Body of pancreas (tissue), 4 donors: ENCODE data around the gene ATAD3C. TPM values are rescaled to one million over a fixed set of nuclear protein-coding genes. Genes with fewer than 3 reads are reported as not detected.
A peak's percentile ranks its signal among the peaks of the same experiment; 100 is the strongest.

Experiments used
- ATAC-seq: fragments of 150-250 bp; one replicate; pipeline ENCODE4 v1.9.1; 2016
- DNase-seq, 4 donors: peaks; one replicate each; pipeline ENCODE4 v3.0.0-alpha.2; 2019
- H3K27ac ChIP-seq, 4 donors: fragments of 200-600 bp; sonication (generic); 1 replicate in 3 of 4; 2 replicates in 1 of 4; pipeline versions ENCODE4 v1.5.1 to v1.6.1; 2016 to 2019; ENCODE audit warnings: mild to moderate bottlenecking in 1 of 4, mixed read lengths in 1 of 4, moderate library complexity in 1 of 4
- H3K27me3 ChIP-seq, 2 donors: fragments of 200-600 bp; sonication (generic); one replicate each; pipeline ENCODE4 v1.6.0; 2016; ENCODE audit warnings: mild to moderate bottlenecking in 1 of 2
- H3K36me3 ChIP-seq, 2 donors: fragments of 200-600 bp; sonication (generic); replicated peaks in 1 of 2; 2 replicates each; pipeline ENCODE4 v1.5.1; 2016; ENCODE audit warnings: low read depth in 2 of 2; ENCODE audit not compliant: insufficient read depth in 1 of 2
- H3K4me1 ChIP-seq: fragments of 200-600 bp; sonication (generic); one replicate; pipeline ENCODE4 v1.6.0; 2016
- H3K4me3 ChIP-seq, 2 donors: fragments of 200-600 bp; sonication (generic); 1 replicate in 1 of 2; 2 replicates in 1 of 2; pipeline ENCODE4 v1.5.1; 2016 to 2019
- H3K9me3 ChIP-seq, 3 donors: fragments of 200-600 bp; sonication (generic); 1 replicate in 2 of 3; 2 replicates in 1 of 3; pipeline ENCODE4 v1.5.1; 2016
- POLR2A ChIP-seq, 3 donors: fragments of 450-650 bp; IDR thresholded peaks; one replicate each; pipeline ENCODE4 v1.6.1; 2016; ENCODE audit warnings: antibody characterized with exemption in 3 of 3, mild to moderate bottlenecking in 2 of 3
- WGBS, 2 donors: methylation state at CpG; one replicate each; pipeline ENCODE4 v1.1.5; 2017; 5-methylcytosine and 5-hydroxymethylcytosine counted together
- intact Hi-C: fragments of 100-400 bp; cut with DNase I; formaldehyde crosslinking; loops from one replicate; pipeline ENCODE4 v1.15.1; 2023
- total RNA-seq, 2 donors: library from RNA; depleted of rRNA; stranded (reverse); fragments of >200 nt; gene quantifications; one replicate each; pipeline ENCODE4 v1.1.0, GENCODE V29; 2016
- TF ChIP-seq, protein P1 (sequence below), 7 experiments: fragments of 450-650 bp in 4 of 7; fragments of 200-600 bp in 3 of 7; sonication (generic) in 3 of 7; IDR thresholded peaks; one replicate each; pipeline ENCODE4 v1.5.1; 2016 to 2019; ENCODE audit warnings: antibody characterized with exemption in 7 of 7

Gene ATAD3C
- total RNA-seq, 2 donors from 2014 or later, result 1.6 to 2.3 TPM

DNA sequence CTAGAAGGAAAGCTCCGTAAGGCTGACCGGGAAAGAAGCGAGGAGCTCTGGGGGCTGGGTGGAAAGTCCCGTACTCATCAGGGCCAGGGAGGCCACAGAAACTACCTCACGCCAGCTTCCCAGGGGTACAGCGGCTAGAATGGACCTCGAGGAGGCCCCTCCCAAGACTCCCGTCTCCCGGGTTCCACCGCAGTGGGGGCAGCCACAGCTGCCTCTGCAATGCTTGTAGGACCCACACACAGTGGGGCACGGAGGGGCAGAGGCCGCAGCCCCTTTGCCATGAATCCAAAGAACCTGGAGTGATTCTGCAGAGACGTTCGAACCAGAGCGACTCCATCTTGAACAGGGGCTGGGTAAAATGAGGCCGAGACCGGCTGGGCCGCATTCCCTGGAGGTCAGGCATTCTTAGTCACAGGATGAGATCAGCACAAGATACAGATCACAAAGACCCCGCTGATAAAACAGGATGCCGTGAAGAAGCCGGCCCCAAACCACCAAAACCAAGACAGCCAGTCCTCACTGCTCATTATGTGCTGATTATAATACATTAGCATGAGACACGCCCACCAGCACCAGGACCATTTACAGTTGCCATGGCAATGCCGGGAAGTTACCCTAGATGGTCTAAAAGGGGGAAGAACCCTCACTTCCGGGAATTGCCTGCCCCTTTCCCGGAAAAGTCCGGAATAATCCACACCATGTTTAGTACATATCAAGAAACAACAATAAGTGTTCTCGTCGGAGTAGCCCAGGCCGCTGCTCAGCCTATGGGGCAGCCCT lies 26.8 kb upstream of the ATAD3C start:
- H3K4me1 ChIP-seq, result peaks cover 35% of the 10 kb centered on the region
- 74 to 77% methylated on average over 26 to 29 of the region's 29 CpGs for WGBS, 2 donors
- H3K9me3 ChIP-seq, result no peaks in the 10 kb centered on the region
- H3K27ac ChIP-seq, result peak overlapping the region in 1 of 4 donors; percentile 71
- no peaks in the 10 kb centered on the region for H3K36me3 ChIP-seq
- no peaks in the 10 kb centered on the region for H3K27me3 ChIP-seq
- no peak overlapping the region for H3K4me3 ChIP-seq
- DNase-seq (no peak), ATAC-seq (no peak)
- intact Hi-C loops, result no loop called here
- TF ChIP-seq, protein P1, sequence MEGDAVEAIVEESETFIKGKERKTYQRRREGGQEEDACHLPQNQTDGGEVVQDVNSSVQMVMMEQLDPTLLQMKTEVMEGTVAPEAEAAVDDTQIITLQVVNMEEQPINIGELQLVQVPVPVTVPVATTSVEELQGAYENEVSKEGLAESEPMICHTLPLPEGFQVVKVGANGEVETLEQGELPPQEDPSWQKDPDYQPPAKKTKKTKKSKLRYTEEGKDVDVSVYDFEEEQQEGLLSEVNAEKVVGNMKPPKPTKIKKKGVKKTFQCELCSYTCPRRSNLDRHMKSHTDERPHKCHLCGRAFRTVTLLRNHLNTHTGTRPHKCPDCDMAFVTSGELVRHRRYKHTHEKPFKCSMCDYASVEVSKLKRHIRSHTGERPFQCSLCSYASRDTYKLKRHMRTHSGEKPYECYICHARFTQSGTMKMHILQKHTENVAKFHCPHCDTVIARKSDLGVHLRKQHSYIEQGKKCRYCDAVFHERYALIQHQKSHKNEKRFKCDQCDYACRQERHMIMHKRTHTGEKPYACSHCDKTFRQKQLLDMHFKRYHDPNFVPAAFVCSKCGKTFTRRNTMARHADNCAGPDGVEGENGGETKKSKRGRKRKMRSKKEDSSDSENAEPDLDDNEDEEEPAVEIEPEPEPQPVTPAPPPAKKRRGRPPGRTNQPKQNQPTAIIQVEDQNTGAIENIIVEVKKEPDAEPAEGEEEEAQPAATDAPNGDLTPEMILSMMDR (IDR thresholded peaks at IDR 0.05), result no peak
- TF ChIP-seq POLR2A (IDR thresholded peaks at IDR 0.05), result no peak

DNA sequence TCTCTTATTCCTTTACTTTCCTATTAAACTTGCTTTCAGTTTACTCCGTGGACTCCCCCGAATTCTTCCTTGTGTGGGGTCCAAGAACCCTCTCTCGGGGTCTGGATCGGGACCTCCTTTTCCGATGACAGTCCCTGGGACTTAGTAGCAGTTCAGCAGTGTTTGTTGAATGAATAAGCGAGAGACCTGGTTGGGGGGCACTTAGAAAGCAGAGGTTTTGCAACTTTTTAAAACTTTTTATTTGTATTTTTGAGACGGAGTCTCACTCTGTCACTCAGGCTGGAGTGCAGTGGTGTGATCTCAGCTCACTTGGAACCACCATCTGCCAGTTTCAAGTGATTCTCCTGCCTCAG lies 26.3 kb upstream of the ATAD3C start:
- DNase-seq (no peak), ATAC-seq (no peak)
- intact Hi-C loops, result no loop called here
- H3K36me3 ChIP-seq, result no peaks in the 10 kb centered on the region
- H3K4me1 ChIP-seq, result peaks cover 31% of the 10 kb centered on the region
- H3K4me3 ChIP-seq, result no peak overlapping the region
- H3K9me3 ChIP-seq, result no peaks in the 10 kb centered on the region
- WGBS, 2 donors, result 92% methylated on average over 7 of the region's 7 CpGs
- TF ChIP-seq, protein P1 (IDR thresholded peaks at IDR 0.05), result no peak
- TF ChIP-seq POLR2A (IDR thresholded peaks at IDR 0.05), result no peak
- no peak overlapping the region for H3K27ac ChIP-seq
- H3K27me3 ChIP-seq, result no peaks in the 10 kb centered on the region

DNA sequence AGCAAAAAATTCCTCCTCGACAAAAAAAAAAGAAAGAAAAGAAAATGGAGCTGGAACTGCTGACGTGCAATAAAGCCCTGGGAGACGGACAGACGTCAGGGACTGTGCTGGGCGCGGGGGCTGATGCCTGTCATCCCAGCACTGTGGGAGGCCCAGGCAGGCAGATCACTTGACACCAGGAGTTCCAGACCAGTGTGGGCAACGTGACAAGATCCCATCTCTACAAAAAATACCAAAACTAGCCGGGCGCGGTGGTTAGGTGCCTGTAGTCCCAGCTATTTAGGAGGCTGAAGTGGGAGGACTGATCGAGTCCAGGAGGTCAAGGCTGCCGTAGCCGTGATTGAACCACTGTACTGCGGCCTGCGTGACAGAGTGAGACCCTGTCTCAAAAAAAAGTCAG lies 24.8 kb upstream of the ATAD3C start:
- ATAC-seq (no peak), DNase-seq (no peak)
- Histone ChIP-seq H3K36me3 (no peaks in the 10 kb centered on the region), H3K9me3 (no peaks in the 10 kb centered on the region), H3K27ac (no peak overlapping the region), H3K4me1 (peaks cover 29% of the 10 kb centered on the region), H3K27me3 (no peaks in the 10 kb centered on the region), H3K4me3 (no peak overlapping the region)
- 86 to 89% methylated on average over 15 of the region's 15 CpGs for WGBS, 2 donors
- TF ChIP-seq, protein P1 (IDR thresholded peaks at IDR 0.05), result no peak
- no peak for TF ChIP-seq POLR2A (IDR thresholded peaks at IDR 0.05)
- intact Hi-C loops, result no loop called here

DNA sequence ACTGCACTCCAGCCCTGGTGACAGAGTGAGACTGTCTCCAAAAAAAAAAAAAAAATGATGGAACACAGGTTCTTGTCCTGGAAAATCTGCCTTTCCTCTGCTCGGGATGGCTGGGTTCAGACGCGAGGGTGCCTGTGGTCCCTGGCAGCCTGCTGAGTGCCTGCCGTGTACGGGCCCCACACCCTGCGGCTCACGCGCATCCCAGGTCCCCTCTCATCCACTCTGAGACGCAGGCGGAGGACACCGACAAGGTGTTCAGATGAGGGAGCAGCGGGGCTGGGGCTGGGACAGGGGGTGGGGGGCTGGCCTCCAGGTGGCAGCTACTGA lies 24.1 kb upstream of the ATAD3C start:
- TF ChIP-seq, protein P1 (IDR thresholded peaks at IDR 0.05), result no peak
- TF ChIP-seq POLR2A (IDR thresholded peaks at IDR 0.05), result no peak
- 84 to 86% methylated on average over 12 of the region's 12 CpGs for WGBS, 2 donors
- no peak for ATAC-seq
- Histone ChIP-seq H3K4me1 (peaks cover 33% of the 10 kb centered on the region), H3K36me3 (no peaks in the 10 kb centered on the region), H3K27ac (no peak overlapping the region), H3K4me3 (no peak overlapping the region), H3K27me3 (no peaks in the 10 kb centered on the region), H3K9me3 (no peaks in the 10 kb centered on the region)
- intact Hi-C loops, result no loop called here
- DNase-seq, result no peak
